ENCODE measurements around the gene OBSCN.
A peak's percentile ranks its signal among the peaks of the same experiment; 100 is the strongest.

Gene OBSCN

DNA sequence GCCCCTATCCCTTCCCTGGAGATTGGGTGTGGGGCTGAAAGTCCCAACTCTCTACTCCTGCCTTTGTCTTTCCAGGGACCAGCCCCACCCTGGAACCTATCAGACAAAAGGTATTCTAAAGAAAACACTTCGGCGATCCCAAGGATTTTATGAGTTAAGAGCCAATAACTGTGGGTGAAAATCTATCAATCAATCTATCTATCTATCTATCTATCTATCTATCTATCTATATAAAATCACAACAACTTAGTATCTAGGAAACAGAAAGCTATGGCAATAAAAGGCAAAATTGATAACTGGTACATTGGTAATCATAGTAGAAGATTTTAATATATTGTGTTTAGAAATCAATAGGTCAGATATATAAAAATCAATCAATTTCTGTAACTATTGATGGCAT, 175.9 kb downstream of the OBSCN start:
- H3K27ac ChIP-seq, result no peak overlapping the region
- TF ChIP-seq, protein P1, sequence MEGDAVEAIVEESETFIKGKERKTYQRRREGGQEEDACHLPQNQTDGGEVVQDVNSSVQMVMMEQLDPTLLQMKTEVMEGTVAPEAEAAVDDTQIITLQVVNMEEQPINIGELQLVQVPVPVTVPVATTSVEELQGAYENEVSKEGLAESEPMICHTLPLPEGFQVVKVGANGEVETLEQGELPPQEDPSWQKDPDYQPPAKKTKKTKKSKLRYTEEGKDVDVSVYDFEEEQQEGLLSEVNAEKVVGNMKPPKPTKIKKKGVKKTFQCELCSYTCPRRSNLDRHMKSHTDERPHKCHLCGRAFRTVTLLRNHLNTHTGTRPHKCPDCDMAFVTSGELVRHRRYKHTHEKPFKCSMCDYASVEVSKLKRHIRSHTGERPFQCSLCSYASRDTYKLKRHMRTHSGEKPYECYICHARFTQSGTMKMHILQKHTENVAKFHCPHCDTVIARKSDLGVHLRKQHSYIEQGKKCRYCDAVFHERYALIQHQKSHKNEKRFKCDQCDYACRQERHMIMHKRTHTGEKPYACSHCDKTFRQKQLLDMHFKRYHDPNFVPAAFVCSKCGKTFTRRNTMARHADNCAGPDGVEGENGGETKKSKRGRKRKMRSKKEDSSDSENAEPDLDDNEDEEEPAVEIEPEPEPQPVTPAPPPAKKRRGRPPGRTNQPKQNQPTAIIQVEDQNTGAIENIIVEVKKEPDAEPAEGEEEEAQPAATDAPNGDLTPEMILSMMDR (IDR thresholded peaks at IDR 0.05), result no peak
- TF ChIP-seq ZFX (IDR thresholded peaks at IDR 0.05; ENCODE audit: borderline replicate concordance), result no peak

DNA sequence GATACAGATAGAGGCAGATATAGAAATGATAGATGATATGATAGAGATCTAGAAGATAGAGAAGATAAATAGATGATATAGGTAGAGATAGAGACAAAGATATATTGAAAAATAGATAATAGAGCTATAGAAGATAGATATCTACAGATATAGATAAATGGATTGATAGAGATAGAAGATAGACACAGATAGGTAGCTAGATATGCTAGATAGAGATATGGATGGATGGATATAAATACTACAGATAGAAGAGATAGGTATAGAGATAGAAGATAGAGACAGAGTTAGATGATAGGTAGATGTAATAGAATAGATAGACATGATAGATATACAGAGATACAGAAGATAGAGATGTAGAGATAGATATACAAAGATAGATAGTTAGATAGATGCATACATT, 177.4 kb downstream of the OBSCN start:
- TF ChIP-seq, protein P1 (IDR thresholded peaks at IDR 0.05), result no peak
- no peak for TF ChIP-seq ZFX (IDR thresholded peaks at IDR 0.05; ENCODE audit: borderline replicate concordance)

DNA sequence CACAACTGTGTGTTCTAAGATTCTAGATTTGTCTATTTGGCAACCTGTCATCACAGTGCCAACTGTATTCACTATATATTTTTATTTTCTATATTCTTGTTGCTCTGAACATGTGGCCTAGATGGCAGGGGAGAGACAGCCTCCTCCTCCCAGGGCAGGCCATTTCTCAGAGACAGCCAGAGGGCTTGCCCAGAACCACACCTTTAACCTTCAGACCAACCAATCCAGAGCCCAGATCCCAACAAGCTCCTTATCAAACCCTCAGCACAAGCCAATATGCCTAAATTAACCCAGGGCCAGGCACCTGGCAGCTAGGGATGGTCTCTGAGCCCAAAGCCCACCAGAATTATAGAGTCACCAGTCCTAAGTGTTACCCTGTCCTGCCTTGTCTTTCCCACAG, 179.5 kb downstream of the OBSCN start:
- no peak for TF ChIP-seq ZFX (IDR thresholded peaks at IDR 0.05; ENCODE audit: borderline replicate concordance)
- TF ChIP-seq, protein P1 (IDR thresholded peaks at IDR 0.05), result no peak

More for the DNA sequence above, 177.4 kb downstream of the OBSCN start:
- H3K27ac ChIP-seq, result no peak overlapping the region

DNA sequence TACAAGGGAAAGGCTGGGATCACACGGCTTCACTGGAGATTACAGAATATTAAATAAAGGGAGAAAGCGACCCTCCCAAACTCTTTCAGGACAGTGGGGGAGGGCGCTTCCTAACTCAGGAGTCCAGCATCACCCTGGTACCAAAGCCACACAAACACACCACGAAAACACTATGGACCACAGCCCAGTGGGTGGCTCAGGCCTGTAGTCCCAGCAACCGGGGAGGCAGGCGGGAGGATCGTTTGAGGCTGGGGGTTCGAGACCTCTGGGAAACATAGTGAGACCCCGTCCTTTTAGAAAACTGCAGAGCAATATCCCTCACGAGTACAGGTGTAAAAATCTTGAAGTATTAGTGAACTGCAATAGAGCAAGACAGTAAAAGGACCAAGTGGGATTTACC, 182.8 kb downstream of the OBSCN start:
- TF ChIP-seq ZFX (IDR thresholded peaks at IDR 0.05; ENCODE audit: borderline replicate concordance), result no peak
- TF ChIP-seq, protein P1 (IDR thresholded peaks at IDR 0.05), result no peak
- H3K27ac ChIP-seq, result no peak overlapping the region

More for the DNA sequence above, 179.5 kb downstream of the OBSCN start:
- H3K27ac ChIP-seq, result no peak overlapping the region

GRCh38 chr1:228391411-228392020, 183.7 kb downstream of the OBSCN start:
- H3K27ac ChIP-seq, result no peak overlapping the region
- TF ChIP-seq, protein P1 (IDR thresholded peaks at IDR 0.05), result no peak

DNA sequence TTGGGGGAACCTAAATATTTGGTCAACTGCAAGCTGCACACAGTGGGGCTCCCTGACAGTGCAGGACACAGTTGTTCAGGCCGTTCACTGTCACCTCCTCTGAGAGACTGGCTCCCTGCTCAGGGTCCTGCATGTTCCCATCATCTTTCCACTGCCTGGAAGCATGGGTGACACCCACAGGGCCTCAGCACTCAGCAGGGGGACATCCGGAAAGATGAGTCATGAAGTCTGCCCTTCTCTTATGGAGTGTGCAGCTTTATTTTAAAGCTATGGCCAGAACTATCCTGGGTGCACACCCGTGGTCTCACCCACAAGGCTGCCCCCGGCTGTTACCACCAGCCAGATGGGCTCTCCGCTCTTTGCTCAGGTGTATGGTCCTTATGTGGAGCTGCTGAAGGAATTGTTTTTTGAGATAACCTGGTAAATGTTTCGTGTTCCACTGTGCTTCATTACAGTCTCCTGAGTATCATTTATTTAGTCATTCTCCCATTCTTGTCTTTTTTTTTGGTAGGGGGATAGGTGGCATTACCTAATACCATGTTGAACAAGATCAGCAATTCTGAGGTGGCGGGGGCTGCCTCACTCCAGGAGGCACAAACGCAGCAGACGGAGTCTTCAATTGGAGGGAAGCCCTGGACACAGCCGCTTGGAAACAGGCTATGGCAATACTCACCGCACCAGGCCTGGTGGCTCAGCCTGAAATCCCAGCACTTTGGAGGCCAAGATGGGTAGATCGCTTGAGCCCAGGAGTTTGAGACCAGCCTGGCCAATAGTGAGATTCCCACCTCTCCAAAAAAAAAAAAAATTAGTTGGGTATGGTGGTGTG, 184.5 kb downstream of the OBSCN start:
- TF ChIP-seq ZFX (IDR thresholded peaks at IDR 0.05; ENCODE audit: borderline replicate concordance), result no peak
- TF ChIP-seq, protein P1 (IDR thresholded peaks at IDR 0.05), result no peak
- peak overlapping the region; percentile 29; the same call in 1 of the 2 replicates for H3K27ac ChIP-seq

DNA sequence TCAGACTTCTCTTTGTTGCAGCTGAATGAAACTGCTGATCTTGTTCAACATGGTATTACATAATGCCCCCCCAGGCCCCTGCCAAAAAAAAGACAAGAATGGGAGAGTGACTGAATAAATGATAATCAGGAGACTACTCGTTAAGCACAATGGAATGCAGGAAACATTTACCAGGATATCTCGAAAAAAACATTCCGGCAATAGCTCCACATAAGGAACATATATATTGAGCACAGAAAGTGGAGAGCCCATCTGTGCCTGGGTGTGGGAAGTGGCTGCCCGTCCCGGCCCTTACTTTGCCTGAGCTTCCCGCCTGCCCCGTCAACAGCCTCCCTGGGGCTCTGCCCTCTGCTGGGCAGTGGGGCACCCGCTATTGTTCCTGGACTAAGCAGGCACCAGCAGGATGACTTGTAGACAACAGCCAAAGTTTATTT, 185.4 kb downstream of the OBSCN start:
- TF ChIP-seq ZFX (IDR thresholded peaks at IDR 0.05; ENCODE audit: borderline replicate concordance), result no peak
- TF ChIP-seq, protein P1 (IDR thresholded peaks at IDR 0.05), result peak; percentile 67
- peak overlapping the region; percentile 29; the same call in 1 of the 2 replicates for H3K27ac ChIP-seq

Measured in 22Rv1 (cell line).